ENCODE data around the gene IL21R.

The IL21R gene

GRCh38 chr16:27441276-27441675 lies 39.3 kb downstream of the IL21R start:
- no peak for TF ChIP-seq CTCF (IDR thresholded peaks at IDR 0.05)

- no peak for TF ChIP-seq CTCF (IDR thresholded peaks at IDR 0.05)
These were observed 40.0 kb downstream of the IL21R start for GRCh38 chr16:27441998-27442397.

GRCh38 chr16:27444015-27444414 lies 42.0 kb downstream of the IL21R start:
- no peak for TF ChIP-seq CTCF (IDR thresholded peaks at IDR 0.05)

- TF ChIP-seq CTCF (IDR thresholded peaks at IDR 0.05), result no peak
These were observed 42.5 kb downstream of the IL21R start for GRCh38 chr16:27444470-27444869.

GRCh38 chr16:27445502-27446175 lies 43.7 kb downstream of the IL21R start:
- TF ChIP-seq CTCF (IDR thresholded peaks at IDR 0.05), result no peak

- TF ChIP-seq CTCF (IDR thresholded peaks at IDR 0.05), result no peak
These were observed 44.7 kb downstream of the IL21R start for GRCh38 chr16:27446721-27447120.

GRCh38 chr16:27447301-27447700 lies 45.3 kb downstream of the IL21R start:
- no peak for TF ChIP-seq CTCF (IDR thresholded peaks at IDR 0.05)
